Measurements from ENCODE around the gene COL7A1.

- TF ChIP-seq, protein P1, sequence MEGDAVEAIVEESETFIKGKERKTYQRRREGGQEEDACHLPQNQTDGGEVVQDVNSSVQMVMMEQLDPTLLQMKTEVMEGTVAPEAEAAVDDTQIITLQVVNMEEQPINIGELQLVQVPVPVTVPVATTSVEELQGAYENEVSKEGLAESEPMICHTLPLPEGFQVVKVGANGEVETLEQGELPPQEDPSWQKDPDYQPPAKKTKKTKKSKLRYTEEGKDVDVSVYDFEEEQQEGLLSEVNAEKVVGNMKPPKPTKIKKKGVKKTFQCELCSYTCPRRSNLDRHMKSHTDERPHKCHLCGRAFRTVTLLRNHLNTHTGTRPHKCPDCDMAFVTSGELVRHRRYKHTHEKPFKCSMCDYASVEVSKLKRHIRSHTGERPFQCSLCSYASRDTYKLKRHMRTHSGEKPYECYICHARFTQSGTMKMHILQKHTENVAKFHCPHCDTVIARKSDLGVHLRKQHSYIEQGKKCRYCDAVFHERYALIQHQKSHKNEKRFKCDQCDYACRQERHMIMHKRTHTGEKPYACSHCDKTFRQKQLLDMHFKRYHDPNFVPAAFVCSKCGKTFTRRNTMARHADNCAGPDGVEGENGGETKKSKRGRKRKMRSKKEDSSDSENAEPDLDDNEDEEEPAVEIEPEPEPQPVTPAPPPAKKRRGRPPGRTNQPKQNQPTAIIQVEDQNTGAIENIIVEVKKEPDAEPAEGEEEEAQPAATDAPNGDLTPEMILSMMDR (IDR thresholded peaks at IDR 0.05) = no peak
- TF ChIP-seq SIN3A (IDR thresholded peaks at IDR 0.05; ENCODE audit: borderline replicate concordance, insufficient read depth, low read depth, low read length) = no peak
- no peak for TF ChIP-seq POLR2AphosphoS5 (IDR thresholded peaks at IDR 0.05; ENCODE audit: low read depth, low read length)
- no peak for TF ChIP-seq TCF7L2 (IDR thresholded peaks at IDR 0.05; ENCODE audit: low read depth, low read length)
Observed at GRCh38 chr3:48628277-48629017, 33.3 kb upstream of the COL7A1 start.
